ENCODE measurements around the gene AJM1.

AJM1 gene

DNA sequence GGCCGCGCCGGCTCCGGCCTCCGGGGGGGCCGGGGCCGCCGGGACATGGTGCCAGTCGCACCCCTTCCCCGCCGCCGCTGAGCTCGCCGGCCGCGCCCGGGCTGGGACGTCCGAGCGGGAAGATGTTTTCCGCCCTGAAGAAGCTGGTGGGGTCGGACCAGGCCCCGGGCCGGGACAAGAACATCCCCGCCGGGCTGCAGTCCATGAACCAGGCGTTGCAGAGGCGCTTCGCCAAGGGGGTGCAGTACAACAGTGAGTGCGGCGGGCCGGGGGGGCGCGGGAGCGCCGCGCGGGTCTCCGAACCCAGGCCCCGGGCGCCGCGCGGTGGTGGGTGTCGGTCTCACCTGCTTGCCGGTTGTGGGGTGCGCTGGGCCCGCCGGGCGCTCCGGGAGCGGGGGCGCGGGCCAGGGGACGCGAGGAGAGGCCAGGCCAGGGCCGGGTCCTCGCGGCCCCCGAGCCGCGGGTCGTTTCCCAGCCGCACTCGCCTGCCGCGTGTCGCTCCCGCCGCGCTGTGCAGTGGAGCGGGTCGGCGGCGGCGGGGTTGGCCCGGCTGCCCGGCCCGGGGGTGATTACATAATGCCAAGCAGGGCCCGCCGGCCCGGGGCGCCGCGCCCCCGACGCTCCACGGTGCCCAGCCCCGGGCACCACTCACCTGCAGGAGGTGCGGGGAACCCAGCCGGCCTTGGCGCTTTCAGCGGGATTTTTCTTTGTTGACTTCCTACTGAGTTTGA, 34.0 kb upstream of the AJM1 start:
- no peak for DNase-seq

DNA sequence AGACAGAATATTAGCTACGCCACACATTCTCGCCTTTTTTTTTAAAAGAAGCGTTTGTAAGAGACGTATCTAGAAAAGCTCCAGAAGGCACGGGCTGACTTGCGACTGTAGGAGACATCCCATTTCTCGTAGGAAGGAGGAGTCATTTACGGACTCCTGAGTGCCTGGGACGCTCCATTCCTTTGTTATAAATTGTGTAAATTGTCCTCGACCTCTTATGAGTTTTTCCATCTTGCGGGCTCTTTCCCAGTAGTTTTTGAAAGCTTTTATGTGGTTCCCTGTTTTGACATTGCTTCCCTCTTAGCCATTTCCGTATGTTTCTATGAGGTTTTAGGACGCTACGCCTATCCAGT, 33.5 kb upstream of the AJM1 start:
- no peak for DNase-seq

DNA sequence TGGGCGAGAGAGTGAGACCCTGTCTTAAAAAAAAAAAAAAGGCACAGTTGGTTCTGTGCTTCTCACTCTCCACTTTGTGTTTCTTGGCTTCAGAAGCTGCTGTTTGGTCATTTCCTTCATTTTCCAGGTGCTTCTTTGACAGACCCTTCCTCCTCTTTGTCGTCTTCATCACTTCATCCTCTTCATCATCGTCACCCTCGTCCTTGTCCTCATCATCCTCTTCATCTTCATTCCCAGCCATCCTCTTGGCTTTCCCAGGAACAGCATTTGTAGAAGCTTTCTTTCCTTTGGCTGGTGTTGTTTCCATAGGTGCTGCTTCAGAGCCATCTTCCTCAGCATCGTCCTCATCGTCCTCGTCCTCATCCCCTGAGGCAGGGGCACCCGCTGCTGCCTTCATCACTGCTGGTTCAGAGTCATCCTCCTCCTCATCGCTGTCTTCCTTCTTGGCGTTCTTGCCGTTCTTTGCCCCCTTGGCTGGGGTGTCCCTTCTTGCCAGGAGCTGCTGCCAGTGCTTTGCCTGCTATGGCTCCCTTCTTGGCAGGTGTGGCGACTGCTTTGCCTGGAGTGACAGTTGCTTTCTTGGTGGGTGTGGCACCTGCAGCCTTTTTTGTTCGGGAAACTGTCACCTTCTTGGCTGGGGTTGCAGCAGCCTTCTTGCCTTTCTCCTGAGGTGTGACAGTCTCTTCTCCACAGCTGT, 27.4 kb upstream of the AJM1 start:
- DNase-seq, result no peak

DNA sequence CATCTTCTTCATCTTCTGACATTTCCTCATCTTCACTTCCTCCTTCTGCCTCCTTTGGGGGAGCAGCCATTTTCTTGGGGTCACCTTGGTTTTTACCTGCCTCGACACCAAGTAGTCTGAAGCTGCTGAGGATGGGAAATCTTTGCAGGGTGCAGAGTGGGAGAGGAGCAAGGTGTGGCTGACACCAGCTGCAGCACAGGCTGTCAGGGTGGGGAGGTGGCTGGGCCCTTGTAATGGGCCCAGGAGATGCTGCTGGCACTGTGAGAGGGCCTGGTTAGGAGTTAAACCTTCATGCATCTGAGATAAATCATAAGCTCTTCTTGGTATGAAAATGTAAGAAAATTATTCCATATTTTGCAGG, 26.9 kb upstream of the AJM1 start:
- no peak for DNase-seq

DNA sequence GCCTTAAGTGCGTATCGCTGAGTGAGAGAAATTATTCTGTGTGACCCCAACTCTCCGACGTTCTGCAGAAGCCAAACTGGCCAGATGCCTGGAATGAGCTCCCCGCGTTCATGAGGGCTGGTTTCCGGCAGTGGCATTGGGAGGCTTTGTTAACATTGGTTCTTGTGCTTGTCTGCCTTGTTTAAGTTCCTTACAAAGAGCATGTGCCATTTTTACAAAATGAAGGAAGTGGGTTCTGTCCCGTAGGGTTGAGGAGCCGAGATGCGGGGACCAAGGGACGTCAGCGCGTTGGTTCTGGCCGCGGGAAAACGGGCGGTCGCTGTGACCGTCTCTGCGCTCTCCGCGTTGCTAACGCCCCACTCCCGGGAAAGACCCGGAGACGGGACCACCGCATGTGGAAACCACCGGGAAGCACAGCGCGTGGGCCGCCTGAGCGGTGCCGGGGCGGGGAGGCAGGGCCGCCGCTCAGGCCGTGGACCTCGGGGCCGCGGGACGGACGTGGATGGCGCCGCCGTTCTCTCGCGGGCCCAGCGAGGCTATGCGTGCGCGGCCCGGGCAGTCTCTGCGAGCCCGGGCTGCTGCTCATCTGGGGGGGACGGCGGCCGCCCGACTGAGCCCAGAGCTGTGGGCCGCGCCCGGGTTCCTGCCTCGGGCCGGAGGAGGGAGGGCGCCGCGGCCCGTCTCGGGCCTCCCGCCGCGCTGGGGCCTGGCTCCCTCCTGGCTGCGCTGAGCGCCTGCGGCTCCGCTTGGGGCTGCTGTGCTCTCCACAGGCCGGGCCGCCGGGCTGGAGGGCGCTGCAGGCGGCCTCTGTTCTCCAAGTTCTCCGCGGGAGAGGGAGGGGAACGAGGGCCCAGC, 21.1 kb upstream of the AJM1 start:
- DNase-seq, result peak; percentile 73

DNA sequence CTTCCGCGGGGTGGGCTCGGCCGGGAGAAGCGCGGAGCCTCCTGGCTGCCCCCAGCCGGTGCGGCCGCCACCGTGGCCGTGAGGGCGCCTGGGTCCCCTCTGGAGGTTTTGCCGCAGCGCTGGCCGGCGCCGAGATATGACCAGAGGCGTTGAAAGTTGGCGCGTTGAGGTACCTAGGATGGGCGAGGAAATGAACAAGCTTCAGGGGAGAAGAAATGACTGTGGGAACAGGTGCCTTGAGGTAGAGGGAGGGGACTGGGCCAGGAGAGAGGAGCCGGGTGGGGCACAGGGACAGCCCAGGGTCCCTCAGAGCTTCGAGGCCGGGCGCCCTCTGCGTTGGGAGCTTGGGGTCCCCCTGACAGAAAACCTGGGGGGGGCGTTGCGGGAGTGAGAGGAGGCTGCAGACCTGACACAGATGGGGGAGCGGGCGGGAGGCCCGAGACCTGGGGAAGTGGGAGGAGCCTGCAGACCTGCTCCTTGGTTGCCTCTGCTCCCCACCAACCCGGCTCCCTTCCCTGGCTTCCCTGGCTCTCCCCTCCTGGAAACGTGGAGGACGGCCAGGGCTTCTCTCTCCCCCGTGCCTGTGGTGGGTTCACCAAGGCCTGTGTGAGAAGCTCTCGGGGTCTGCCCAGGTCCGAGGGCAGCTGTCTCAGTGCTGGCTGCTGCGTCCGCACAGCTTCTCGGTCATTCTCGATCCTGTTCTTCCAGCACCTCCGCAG, 20.3 kb upstream of the AJM1 start:
- DNase-seq, result no peak

DNA sequence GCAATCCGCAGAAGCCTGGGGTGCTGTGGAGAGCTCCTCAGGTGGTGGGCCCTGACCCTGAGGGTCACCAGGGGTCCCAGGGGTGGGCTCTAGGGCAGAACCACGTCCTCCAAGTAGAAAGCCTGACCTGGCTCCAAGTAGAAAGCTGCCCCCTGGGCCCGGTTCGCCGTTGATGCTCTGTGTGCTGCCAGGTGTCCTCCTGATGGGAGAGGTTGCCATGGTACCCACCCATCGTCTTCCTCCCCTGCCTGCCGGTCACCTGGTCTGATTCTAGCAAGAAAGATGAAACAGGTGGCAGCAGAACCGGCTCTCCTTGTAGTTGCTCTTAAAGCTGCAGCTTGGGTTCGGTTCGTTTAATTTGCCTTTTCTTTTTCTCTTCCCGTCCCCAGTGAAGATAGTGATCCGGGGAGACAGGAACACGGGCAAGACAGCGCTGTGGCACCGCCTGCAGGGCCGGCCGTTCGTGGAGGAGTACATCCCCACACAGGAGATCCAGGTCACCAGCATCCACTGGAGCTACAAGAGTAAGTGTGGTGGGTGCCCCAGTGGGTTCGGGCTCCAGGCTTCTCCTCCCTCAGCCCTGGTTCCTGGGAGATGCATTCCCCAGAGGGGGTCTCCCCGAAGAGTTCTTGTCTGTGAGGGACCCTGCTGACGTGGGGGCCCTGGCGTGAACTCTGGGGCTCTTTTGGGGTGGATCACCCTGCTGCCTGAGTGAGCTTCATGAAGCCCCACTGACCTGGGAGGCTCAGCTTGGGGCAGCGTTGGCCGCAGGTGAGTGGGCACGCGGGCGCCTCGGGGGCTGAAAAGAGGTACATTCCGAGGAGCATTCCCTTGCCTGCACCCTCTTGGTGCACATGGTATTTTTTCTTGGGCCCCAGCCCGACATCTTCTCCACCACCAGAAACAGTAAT, 18.9 kb upstream of the AJM1 start:
- no peak for DNase-seq

DNA sequence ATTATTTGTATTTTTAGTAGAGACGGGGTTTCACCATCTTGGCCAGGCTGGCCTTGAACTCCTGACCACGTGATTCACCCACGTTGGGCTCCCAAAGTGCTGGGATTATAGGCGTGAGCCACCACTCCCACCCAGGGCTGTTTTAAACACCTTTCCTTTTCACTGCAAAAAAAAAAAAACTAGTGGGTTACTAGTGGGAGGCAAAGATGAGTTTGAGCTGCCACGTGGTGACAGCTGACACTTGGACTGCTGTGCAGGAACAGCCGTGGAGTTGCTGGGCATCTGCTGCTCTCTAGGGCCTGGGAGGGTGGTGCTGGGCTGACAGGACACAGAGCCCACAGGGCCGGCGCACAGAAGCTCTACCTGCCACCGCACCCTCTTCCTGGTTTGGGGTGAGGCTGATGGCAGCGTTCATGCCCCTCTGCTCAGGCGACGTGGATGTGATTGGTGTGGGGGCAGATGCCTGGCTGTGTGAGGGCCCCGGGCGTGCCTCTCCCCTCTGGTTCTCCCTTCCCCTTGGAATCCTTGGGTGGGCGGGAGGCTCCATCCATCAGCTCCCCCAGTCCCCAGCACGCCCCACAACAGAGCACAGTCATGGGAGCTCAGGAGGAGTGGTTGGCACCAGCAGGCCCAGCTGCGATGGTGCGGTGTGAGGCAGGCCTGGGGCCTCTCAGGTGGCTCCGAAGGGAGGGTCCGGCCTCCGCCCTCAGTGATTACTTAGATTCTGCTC, 17.6 kb upstream of the AJM1 start:
- no peak for DNase-seq

DNA sequence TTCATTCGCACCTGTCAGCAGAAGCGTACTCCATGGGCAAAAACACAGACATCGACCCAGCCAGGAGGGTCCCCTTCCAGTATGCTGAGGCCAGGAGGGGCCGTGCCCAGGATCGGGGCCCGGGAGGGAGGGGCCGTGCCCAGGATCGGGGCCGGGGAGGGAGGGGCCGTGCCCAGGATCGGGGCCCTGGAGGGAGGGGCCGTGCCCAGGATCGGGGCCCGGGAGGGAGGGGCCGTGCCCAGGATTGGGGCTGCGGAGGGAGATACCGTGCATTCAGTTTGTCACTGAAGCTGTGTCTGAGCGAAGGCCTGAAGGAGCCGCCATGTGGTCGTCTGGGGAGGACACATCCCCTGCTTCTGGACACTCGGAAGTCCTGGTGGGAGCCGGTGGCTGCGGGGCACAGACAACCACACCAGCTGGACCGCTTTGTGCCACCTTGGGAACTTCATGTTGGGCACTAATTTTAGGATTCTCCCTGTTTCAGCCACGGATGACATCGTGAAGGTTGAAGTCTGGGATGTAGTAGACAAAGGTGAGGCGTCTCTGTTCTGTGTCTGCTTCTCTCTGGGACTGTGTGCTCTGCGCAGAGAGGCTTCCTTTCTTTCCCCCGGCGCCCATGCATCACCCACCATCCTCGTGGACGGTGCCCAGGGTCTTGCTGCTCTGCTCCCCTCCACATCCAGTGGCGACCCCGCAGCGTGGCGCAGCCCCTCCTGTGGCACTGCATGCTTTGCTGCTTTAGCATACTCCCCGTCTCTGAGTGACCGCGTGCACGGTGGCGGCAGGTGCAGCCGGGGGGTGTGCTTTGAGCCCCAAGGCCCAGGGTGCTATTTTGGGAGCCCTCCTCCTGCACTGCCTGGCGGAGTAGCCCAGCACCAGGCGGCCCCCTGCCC, 16.7 kb upstream of the AJM1 start:
- no peak for DNase-seq

DNA sequence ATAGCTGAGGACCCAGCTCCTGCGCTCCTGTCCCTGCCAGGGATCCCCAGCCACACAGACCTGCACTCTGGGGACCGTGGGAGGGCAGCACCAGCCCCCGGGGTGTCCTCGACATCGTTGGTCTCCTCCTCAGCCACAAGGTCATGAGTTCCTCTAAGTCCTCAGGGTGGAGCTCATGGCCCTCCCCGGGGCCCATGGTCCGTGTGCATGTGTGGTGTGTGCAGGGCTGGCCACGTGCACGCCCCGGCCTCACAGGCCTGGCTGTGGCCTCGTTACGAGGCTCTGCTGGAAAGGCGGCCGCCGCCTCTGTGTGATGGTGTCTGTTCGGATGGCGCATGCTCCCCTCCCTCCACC, 16.1 kb upstream of the AJM1 start:
- DNase-seq, result no peak

DNA sequence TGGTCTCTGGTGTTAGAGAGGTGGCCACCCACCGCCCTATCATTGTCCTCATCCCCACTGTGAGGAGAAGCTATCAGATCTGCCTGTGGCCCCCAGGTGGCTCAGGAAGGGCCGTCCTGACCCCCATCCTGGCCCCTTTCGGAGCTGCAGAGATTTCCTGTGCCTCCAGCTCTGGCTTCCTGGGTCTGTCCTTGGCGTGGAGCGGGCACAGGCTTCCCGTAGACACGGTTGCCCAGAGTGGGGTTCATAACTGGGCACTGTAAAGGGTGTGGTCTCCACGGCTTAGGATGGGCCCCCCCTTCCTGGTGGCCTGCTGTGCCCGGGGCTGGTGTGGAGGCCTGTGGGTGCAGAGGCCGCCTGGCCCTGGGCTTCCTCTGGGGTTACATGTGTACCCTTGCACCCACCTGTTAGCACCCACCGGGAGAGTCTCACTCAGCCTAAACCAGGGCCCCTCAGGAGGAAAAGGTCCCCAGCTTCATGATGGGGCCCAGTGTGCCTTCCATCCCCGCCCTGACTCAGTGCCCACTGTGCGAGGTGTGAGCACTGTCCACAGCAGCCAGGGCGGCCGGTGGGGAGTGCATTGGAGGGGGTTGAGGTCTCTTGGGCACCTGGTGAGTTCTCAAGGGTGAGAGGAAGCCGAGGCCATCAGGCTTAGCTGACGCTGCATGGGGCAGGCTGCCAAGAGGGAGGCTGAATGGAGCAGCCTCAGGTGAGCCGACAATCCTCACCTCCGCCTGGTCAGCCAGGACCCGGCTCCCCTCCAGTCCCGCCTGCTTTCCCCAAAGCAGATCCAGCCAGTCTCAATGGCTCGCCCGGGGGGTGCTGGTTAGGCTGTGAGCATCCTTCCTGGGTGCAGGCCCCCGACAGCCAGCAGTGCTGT, 15.3 kb upstream of the AJM1 start:
- DNase-seq, result no peak

DNA sequence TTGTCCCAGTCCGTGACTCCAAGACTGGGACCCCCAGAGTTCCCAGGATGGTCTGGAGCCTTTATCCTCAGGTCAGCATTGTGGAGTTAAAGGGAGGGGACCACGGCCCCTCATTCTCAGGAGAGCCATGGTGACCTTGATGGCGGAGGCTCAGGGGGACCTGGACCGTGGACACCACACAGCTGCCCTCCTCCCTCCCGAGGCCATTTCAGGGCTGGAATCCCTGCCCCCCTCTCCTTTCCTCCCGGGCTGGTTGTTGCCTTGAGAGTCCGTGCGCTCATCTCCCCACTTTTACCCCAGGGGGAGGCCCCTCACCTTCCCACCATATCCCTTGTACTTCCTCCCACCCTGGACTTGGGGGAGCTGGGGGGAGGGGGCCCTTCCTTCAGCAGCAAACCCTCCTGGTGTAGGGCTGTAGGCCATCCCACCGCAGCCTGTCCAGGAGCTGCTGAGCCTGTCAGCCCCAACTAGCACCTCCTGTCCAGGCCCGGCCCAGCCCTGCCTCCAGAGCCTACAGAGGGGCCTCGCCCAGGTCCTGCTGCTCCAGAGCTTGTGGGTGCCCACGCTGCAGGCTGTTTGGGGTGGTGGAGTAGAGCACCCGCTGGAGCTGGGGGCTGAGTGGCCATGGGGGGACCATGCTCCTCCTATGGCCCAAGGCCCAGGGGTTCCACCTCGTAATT, 14.3 kb upstream of the AJM1 start:
- DNase-seq, result no peak

DNA sequence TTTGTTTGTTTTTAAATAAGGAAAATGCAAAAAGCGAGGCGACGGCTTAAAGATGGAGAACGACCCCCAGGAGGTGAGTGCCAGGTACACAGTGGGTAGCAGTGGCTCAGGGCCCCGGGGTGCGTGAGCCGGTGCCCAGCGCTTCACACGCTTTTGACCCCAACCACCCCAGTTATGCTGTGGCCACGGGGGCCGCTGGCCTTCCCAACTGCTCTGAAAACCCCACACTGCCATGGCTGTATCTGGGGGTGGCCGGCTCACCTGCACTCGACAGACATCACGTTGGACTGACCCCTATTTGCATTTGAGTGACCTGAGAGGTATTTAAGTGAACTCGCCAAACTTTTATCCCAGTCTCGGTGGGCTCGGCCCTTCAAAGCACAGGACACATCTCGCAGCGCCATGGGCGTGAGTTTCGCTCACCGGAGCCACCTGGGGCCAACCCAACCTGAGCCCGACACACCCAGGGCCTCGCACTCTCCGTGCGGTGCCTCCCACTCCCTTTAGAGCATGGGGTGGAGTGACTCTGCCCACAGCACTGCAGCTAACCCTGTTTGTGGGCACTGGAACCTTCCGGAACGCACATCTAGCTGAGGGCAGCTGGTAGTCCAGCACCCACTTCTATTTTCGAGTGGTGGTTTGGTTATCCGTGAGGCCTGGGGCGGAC, 13.7 kb upstream of the AJM1 start:
- DNase-seq, result no peak

DNA sequence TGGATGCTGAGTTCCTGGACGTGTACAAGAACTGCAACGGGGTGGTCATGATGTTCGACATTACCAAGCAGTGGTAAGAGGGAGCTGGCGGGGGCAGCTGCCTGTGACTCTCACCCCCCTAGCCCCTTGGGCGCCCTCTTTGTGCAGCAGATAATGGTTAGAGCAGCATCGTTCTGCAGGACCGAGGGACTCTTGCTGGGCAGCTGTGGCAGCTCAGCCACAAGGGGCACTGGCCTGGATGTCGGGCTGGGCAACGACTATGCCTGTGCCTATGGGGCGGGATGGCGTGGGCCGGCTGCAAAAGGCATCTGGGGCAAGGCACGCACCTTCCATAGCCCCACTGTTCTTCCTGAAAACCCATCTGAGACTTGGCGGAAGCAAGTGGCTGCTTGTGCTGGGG, 12.9 kb upstream of the AJM1 start:
- DNase-seq, result no peak

DNA sequence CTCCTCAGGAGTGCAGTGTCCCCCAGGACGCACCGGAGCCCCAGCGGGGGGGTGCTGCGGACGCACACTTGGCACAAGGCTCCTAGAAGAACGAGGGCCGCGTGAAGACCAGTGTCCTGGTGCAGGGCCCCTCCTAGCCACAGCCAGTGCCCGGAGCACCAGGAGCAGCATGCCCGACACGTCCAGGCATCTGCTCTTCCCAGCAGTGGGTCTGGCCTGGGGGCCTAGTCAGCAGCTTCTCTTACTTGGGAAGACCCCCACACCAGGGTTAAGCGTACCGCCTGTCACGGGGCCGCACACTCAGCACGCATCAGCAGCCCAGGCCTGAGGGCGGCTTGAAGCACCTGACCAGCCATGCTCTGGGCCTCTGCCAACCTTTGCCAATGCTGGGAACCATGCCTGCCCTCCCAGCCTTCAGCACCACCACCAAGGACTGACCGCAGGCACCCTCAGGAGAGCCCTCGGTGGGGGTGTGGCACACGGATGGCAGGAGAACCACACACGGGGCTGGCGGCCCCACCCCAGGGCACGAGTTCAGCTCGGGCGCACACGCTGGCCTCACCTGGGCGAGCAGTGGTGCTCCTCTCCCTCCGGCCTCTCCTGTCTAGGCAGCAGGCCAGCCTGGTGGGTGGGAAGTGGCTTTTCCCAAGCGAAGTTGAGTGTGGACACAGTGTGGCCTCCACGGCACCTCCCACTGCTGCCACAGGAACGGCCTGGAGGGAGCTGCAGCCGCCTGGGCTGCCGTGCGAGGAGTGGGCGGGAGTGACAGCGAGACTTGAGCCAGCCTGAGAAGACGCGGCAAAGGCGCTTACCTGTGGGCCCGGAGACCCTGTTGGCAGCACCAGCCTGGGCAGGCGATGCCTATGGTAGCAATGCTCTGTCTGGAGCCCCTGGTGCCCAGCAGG, 12.0 kb upstream of the AJM1 start:
- DNase-seq, result no peak

DNA sequence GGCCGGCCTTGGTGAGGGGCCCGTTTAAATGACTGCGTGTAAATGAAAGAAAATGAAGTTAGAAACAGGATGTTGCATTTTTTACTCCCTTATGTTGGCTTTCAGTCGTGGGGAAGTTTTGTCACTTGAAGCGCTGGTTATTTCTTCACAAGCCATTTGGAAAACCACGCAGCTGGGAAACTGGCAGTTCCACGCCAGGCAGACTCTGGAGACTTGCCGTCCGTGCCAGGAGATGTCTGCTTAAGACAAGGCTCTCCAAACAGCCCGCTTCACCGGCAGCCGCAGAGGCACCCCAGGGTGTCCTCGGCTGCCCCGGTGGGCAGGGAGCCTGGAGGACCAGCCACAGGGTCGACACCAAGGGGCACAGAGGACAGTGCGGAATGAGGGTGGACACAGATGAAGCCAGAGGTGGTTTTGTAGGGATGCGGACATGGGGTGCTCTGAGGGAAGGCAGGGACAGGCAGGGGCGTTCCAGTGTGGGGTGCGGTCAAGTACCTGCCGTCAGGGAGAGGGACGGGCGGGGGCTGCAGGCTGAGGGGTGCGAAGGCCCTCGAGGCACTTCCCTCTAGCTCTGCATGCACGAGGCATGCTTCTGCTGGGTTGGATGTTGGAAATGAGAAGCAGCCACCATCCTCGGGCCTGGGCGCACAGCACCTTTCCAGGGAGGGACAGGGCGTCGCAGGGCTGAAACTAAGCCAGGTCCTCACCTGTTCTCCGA, 11.1 kb upstream of the AJM1 start:
- no peak for DNase-seq

DNA sequence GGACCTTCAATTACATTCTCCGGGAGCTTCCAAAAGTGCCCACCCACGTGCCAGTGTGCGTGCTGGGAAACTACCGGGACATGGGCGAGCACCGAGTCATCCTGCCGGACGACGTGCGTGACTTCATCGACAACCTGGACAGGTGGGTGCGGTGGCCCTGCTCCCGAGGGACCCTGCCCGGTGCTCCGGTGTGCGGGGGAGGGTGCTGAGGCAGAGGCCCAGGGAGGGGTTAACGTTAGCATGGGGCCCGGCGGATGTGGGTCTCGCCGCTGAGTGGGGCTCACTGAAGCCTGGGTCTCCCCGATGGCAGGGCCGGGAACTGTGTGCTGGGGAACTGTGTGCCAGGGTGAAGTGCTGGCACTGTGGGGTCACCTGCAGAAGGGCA, 10.6 kb upstream of the AJM1 start:
- DNase-seq, result no peak
